Measurements from ENCODE around the gene ADTRP.

The ADTRP gene

GRCh38 chr6:11814106-11814505 is 35.5 kb upstream of the ADTRP start:
- no peak overlapping the region for H3K27ac ChIP-seq (ENCODE audit: low read depth, low read length)

GRCh38 chr6:11813606-11814005 is 35.0 kb upstream of the ADTRP start:
- no peak overlapping the region for H2AFZ ChIP-seq (ENCODE audit: low read depth, low read length, severe bottlenecking)
- no peak overlapping the region for H3K4me3 ChIP-seq (ENCODE audit: insufficient read depth, low read length, poor library complexity, severe bottlenecking)
- H3K9ac ChIP-seq (ENCODE audit: low read length), result no peak overlapping the region
- TF ChIP-seq EZH2phosphoT487 (conservative IDR thresholded peaks at IDR 0.05; ENCODE audit: low read length) (no peak), CTCF (IDR thresholded peaks at IDR 0.05; ENCODE audit: insufficient read depth, low read length, poor library complexity, severe bottlenecking) (no peak)
- H3K27me3 ChIP-seq (ENCODE audit: low read length), result no peaks in the 10 kb centered on the region
- H4K20me1 ChIP-seq (ENCODE audit: low read depth, low read length), result no peaks in the 10 kb centered on the region
- no peak overlapping the region for H3K4me2 ChIP-seq (ENCODE audit: low read depth, low read length, poor library complexity, severe bottlenecking)
- H3K27ac ChIP-seq (ENCODE audit: low read depth, low read length), result no peak overlapping the region
- H3F3A ChIP-seq (ENCODE audit: insufficient read depth), result no peaks in the 10 kb centered on the region
- H3K9me3 ChIP-seq (ENCODE audit: insufficient read depth, low read length), result no peaks in the 10 kb centered on the region
- H3K79me2 ChIP-seq (ENCODE audit: insufficient read depth, low read length), result no peaks in the 10 kb centered on the region
- H3K36me3 ChIP-seq (ENCODE audit: low read length), result no peaks in the 10 kb centered on the region
- H3K9me2 ChIP-seq (replicated peaks; ENCODE audit: insufficient read depth, low read length), result no peaks in the 10 kb centered on the region

More at GRCh38 chr6:11814106-11814505, 35.5 kb upstream of the ADTRP start:
- Histone ChIP-seq H3K79me2 (ENCODE audit: insufficient read depth, low read length) (no peaks in the 10 kb centered on the region), H3K4me3 (ENCODE audit: insufficient read depth, low read length, poor library complexity, severe bottlenecking) (no peak overlapping the region), H3K9ac (ENCODE audit: low read length) (no peak overlapping the region), H3F3A (ENCODE audit: insufficient read depth) (no peaks in the 10 kb centered on the region), H3K36me3 (ENCODE audit: low read length) (no peaks in the 10 kb centered on the region), H3K27me3 (ENCODE audit: low read length) (no peaks in the 10 kb centered on the region), H3K9me2 (replicated peaks; ENCODE audit: insufficient read depth, low read length) (no peaks in the 10 kb centered on the region), H4K20me1 (ENCODE audit: low read depth, low read length) (no peaks in the 10 kb centered on the region), H3K4me2 (ENCODE audit: low read depth, low read length, poor library complexity, severe bottlenecking) (no peak overlapping the region), H2AFZ (ENCODE audit: low read depth, low read length, severe bottlenecking) (no peak overlapping the region), H3K9me3 (ENCODE audit: insufficient read depth, low read length) (no peaks in the 10 kb centered on the region)
- no peak for TF ChIP-seq EZH2phosphoT487 (conservative IDR thresholded peaks at IDR 0.05; ENCODE audit: low read length)
- no peak for TF ChIP-seq CTCF (IDR thresholded peaks at IDR 0.05; ENCODE audit: insufficient read depth, low read length, poor library complexity, severe bottlenecking)

GRCh38 chr6:11812951-11813350 is 34.3 kb upstream of the ADTRP start:
- H4K20me1 ChIP-seq (ENCODE audit: low read depth, low read length), result no peaks in the 10 kb centered on the region
- H3K4me3 ChIP-seq (ENCODE audit: insufficient read depth, low read length, poor library complexity, severe bottlenecking), result no peak overlapping the region
- no peaks in the 10 kb centered on the region for H3K27me3 ChIP-seq (ENCODE audit: low read length)
- no peaks in the 10 kb centered on the region for H3K79me2 ChIP-seq (ENCODE audit: insufficient read depth, low read length)
- no peaks in the 10 kb centered on the region for H3K36me3 ChIP-seq (ENCODE audit: low read length)
- no peak overlapping the region for H2AFZ ChIP-seq (ENCODE audit: low read depth, low read length, severe bottlenecking)
- no peak for TF ChIP-seq CTCF (IDR thresholded peaks at IDR 0.05; ENCODE audit: insufficient read depth, low read length, poor library complexity, severe bottlenecking)
- TF ChIP-seq EZH2phosphoT487 (conservative IDR thresholded peaks at IDR 0.05; ENCODE audit: low read length), result no peak
- no peak overlapping the region for H3K4me2 ChIP-seq (ENCODE audit: low read depth, low read length, poor library complexity, severe bottlenecking)
- H3K27ac ChIP-seq (ENCODE audit: low read depth, low read length), result no peak overlapping the region
- no peaks in the 10 kb centered on the region for H3F3A ChIP-seq (ENCODE audit: insufficient read depth)
- no peaks in the 10 kb centered on the region for H3K9me2 ChIP-seq (replicated peaks; ENCODE audit: insufficient read depth, low read length)
- no peaks in the 10 kb centered on the region for H3K9me3 ChIP-seq (ENCODE audit: insufficient read depth, low read length)
- H3K9ac ChIP-seq (ENCODE audit: low read length), result no peak overlapping the region
